Transverse colon (tissue), 3 donors: ENCODE data around the gene STAT2.

Source experiments
- POLR2A ChIP-seq: fragments of 450-650 bp; IDR thresholded peaks from one replicate; pipeline ENCODE4 v1.6.1; 2016; ENCODE audit warnings: antibody characterized with exemption, mild to moderate bottlenecking, moderate library complexity
- TF ChIP-seq, protein P1 (sequence below), 5 experiments: fragments of 200-600 bp in 3 of 5; fragments of 450-650 bp in 2 of 5; sonication (generic) in 3 of 5; IDR thresholded peaks; 1 replicate in 2 of 5; 2 replicates in 3 of 5; pipeline ENCODE4 v1.5.1; 2016 to 2017; ENCODE audit warnings: antibody characterized with exemption in 5 of 5, inconsistent platforms in 3 of 5, mild to moderate bottlenecking in 2 of 5, moderate library complexity in 1 of 5

DNA sequence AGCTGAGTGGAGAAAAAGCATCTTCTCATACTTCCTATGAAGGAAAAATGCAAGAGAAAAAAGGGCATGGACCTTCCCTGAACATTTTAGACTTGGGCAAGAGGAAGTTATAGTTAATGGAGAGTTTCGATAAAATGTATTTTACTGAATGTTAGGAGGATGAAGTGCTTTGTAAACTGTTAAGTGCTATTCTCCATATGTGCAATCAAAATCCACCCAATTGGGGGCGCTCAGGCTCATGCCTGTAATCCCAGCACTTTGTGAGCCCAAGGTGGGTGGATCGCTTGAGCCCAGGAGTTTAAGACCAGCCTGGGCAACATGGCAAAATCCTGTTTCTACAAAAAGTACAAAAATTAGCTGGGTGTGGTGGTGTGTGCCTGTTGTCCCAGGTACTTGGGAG is 42.2 kb downstream of the STAT2 start:
- TF ChIP-seq, protein P1, sequence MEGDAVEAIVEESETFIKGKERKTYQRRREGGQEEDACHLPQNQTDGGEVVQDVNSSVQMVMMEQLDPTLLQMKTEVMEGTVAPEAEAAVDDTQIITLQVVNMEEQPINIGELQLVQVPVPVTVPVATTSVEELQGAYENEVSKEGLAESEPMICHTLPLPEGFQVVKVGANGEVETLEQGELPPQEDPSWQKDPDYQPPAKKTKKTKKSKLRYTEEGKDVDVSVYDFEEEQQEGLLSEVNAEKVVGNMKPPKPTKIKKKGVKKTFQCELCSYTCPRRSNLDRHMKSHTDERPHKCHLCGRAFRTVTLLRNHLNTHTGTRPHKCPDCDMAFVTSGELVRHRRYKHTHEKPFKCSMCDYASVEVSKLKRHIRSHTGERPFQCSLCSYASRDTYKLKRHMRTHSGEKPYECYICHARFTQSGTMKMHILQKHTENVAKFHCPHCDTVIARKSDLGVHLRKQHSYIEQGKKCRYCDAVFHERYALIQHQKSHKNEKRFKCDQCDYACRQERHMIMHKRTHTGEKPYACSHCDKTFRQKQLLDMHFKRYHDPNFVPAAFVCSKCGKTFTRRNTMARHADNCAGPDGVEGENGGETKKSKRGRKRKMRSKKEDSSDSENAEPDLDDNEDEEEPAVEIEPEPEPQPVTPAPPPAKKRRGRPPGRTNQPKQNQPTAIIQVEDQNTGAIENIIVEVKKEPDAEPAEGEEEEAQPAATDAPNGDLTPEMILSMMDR (IDR thresholded peaks at IDR 0.05), result no peak
- no peak for TF ChIP-seq POLR2A
